HEK293 (cell line): Measurements from ENCODE around the gene ZC3H10.
A peak's percentile ranks its signal among the peaks of the same experiment; 100 is the strongest.

Experiments
- CTCF ChIA-PET: fragments of 350-600 bp; formaldehyde crosslinking; extraction: SDS; loops from one replicate; lab custom pipeline; 2021; ENCODE audit warnings: antibody characterized with exemption; lab: Yijun Ruan, JAX
- POLR2A ChIA-PET: fragments of 300-600 bp; formaldehyde crosslinking; extraction: SDS; loops from one replicate; lab custom pipeline; 2020; ENCODE audit warnings: antibody characterized with exemption, inconsistent platforms; lab: Yijun Ruan, JAX
- H3K27ac ChIP-seq: fragments of 200-500 bp; sonication (Bioruptor generic); 2 replicates; pipeline ENCODE4 v1.5.1; 2014; ENCODE audit warnings: low read depth, low read length, control low read depth, inconsistent platforms; ENCODE audit errors: extremely low read depth
- H3K36me3 ChIP-seq, 2 experiments: fragments of 200-500 bp in 1 of 2; sonication (Bioruptor generic) in 1 of 2; 1 replicate in 1 of 2; 2 replicates in 1 of 2; pipeline ENCODE4 v1.5.1; 2014 to 2017; ENCODE audit warnings: inconsistent platforms in 2 of 2, low read length in 2 of 2; ENCODE audit not compliant: control insufficient read depth in 2 of 2, insufficient read depth in 1 of 2
- H3K4me1 ChIP-seq: fragments of 200-500 bp; sonication (Bioruptor generic); 2 replicates; pipeline ENCODE4 v1.5.1; 2014; ENCODE audit warnings: mild to moderate bottlenecking, low read length, inconsistent platforms; ENCODE audit not compliant: control insufficient read depth, insufficient read depth
- H3K4me3 ChIP-seq: 2 replicates; pipeline ENCODE4 v1.5.1; 2011; ENCODE audit warnings: low read depth, mild to moderate bottlenecking, control low read depth, low read length, moderate library complexity
- H3K9me3 ChIP-seq: fragments of 200-500 bp; sonication (Bioruptor generic); 2 replicates; pipeline ENCODE4 v1.5.1; 2014; ENCODE audit warnings: low read depth, low read length, inconsistent platforms; ENCODE audit not compliant: control insufficient read depth, insufficient read depth
- BCL11A ChIP-seq: fragments of 450-650 bp; formaldehyde crosslinking; IDR thresholded peaks from 2 replicates; pipeline ENCODE4 v1.5.1; 2016; ENCODE audit warnings: low read depth, missing biosample characterization, missing genetic modification characterization
- HOXD13 ChIP-seq: sonication (generic); formaldehyde crosslinking; IDR thresholded peaks from 2 replicates; pipeline ENCODE4 v1.8.0; 2022; ENCODE audit warnings: missing genetic modification reagents, borderline replicate concordance
- OVOL3 ChIP-seq: fragments of 450-650 bp; formaldehyde crosslinking; IDR thresholded peaks from 2 replicates; pipeline ENCODE4 v1.5.1; 2016; ENCODE audit warnings: missing biosample characterization, missing genetic modification characterization
- WT1 ChIP-seq: fragments of 450-650 bp; formaldehyde crosslinking; IDR thresholded peaks from 2 replicates; pipeline ENCODE4 v1.5.1; 2016; ENCODE audit warnings: missing biosample characterization, missing genetic modification characterization
- ZBTB21 ChIP-seq: fragments of 450-650 bp; formaldehyde crosslinking; IDR thresholded peaks from 2 replicates; pipeline ENCODE4 v1.5.1; 2017; ENCODE audit warnings: missing biosample characterization, missing genetic modification characterization
- ZFP41 ChIP-seq: fragments of 450-650 bp; formaldehyde crosslinking; IDR thresholded peaks from 2 replicates; pipeline ENCODE4 v1.5.1; 2016; ENCODE audit warnings: missing biosample characterization, missing genetic modification characterization, borderline replicate concordance
- ZNF501 ChIP-seq: fragments of 450-650 bp; formaldehyde crosslinking; IDR thresholded peaks from 2 replicates; pipeline ENCODE4 v1.5.1; 2016; ENCODE audit warnings: missing biosample characterization, missing genetic modification characterization
- ZNF510 ChIP-seq: fragments of 450-650 bp; formaldehyde crosslinking; IDR thresholded peaks from 2 replicates; pipeline ENCODE4 v1.5.1; 2018; ENCODE audit warnings: mild to moderate bottlenecking, missing genetic modification characterization, missing biosample characterization; ENCODE audit not compliant: insufficient replicate concordance
- ZNF596 ChIP-seq: fragments of 450-650 bp; IDR thresholded peaks from 2 replicates; pipeline ENCODE4 v1.5.0; 2018; ENCODE audit warnings: missing biosample characterization, mild to moderate bottlenecking, missing genetic modification characterization, moderate library complexity
- ZNF623 ChIP-seq: fragments of 450-650 bp; formaldehyde crosslinking; IDR thresholded peaks from 2 replicates; pipeline ENCODE4 v1.5.1; 2016; ENCODE audit warnings: missing biosample characterization, missing genetic modification characterization
- ZNF624 ChIP-seq: fragments of 450-650 bp; formaldehyde crosslinking; IDR thresholded peaks from 2 replicates; pipeline ENCODE4 v1.5.1; 2017; ENCODE audit warnings: missing biosample characterization, missing genetic modification characterization
- ZNF629 ChIP-seq: fragments of 450-650 bp; formaldehyde crosslinking; IDR thresholded peaks from 2 replicates; pipeline ENCODE4 v1.5.1; 2017; ENCODE audit warnings: missing biosample characterization, missing genetic modification characterization
- TF ChIP-seq, protein P1 (sequence below): fragments of 450-650 bp; formaldehyde crosslinking; IDR thresholded peaks from 2 replicates; pipeline ENCODE4 v1.5.1; 2016; ENCODE audit warnings: missing biosample characterization, missing genetic modification characterization
- TF ChIP-seq, protein P2 (sequence below): fragments of 450-650 bp; formaldehyde crosslinking; IDR thresholded peaks from 2 replicates; pipeline ENCODE4 v1.5.1; 2017; ENCODE audit warnings: missing biosample characterization, missing genetic modification characterization
- TF ChIP-seq, protein P3 (sequence below): fragments of 450-650 bp; formaldehyde crosslinking; IDR thresholded peaks from 2 replicates; pipeline ENCODE4 v1.5.1; 2016; ENCODE audit warnings: missing biosample characterization, missing genetic modification characterization, borderline replicate concordance
- TF ChIP-seq, protein P4 (sequence below): fragments of 450-650 bp; formaldehyde crosslinking; IDR thresholded peaks from 2 replicates; pipeline ENCODE4 v1.5.1; 2016; ENCODE audit warnings: missing biosample characterization, missing genetic modification characterization
- TF ChIP-seq, protein P5 (sequence below): fragments of 450-650 bp; formaldehyde crosslinking; IDR thresholded peaks from 2 replicates; pipeline ENCODE4 v1.5.1; 2016; ENCODE audit warnings: missing biosample characterization, missing genetic modification characterization
- TF ChIP-seq, protein P6 (sequence below): fragments of 450-650 bp; formaldehyde crosslinking; IDR thresholded peaks from 2 replicates; pipeline ENCODE4 v1.5.1; 2016; ENCODE audit warnings: missing biosample characterization, missing genetic modification characterization

Gene ZC3H10, protein sequence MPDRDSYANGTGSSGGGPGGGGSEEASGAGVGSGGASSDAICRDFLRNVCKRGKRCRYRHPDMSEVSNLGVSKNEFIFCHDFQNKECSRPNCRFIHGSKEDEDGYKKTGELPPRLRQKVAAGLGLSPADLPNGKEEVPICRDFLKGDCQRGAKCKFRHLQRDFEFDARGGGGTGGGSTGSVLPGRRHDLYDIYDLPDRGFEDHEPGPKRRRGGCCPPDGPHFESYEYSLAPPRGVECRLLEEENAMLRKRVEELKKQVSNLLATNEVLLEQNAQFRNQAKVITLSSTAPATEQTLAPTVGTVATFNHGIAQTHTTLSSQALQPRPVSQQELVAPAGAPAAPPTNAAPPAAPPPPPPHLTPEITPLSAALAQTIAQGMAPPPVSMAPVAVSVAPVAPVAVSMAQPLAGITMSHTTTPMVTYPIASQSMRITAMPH

DNA sequence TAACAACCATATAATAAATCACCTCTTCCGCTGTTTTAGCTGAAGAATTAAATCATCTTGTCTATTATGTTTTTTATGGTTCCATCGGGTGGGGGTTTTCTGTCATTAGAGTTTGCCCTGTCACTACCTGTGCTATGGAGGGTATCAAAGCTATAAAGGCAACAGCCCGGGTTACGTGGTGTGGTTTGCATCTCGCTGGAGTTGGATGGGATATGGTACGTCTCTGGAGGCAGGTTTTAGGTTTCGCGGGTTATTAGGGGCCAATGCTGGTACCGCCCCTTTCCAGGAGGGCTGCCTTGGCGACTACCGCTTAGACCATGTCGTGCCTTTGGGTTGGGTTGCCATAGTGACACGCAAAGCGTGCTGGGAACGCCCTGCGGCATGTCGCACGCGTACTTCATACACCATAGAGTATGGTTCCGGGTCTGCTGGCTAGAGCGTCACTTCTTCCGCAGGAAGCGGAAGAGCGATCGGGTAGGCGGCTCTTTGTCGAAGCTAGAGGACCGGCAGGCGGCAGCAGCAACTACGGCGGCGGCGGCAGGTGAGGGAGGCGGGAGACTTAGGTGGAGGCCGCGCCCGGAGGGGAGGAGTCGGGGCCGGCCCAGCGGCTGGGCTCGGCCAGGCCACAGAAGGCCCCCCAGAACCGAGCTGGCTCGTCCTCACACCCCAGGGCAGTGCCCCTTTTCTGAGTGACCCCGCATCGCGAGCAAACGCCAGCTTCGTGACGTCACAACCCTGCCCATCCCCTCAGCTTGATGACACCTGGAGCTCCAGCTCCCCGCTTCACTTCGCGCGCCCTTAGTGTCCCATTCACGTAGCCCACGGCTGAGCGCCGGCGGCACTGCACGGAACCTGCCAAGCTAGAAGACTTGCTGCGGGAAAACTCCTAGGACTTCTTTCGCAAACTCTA lies at the start of gene ZC3H10:
ZC3H10 (plus strand) TSS at position 489 of the 910 bp plus-strand sequence. CDS start 2,297 bp downstream, outside the sequence.
- Histone ChIP-seq H3K4me3 (peak within 1 kb of the TSS; percentile 78), H3K36me3 (peaks cover 0 to 58% of the 10 kb centered on the region in 2 experiments; a peak in 1 of 3 replicates), H3K9me3 (no peaks in the 10 kb centered on the region), H3K4me1 (peaks cover 5% of the 10 kb centered on the region), H3K27ac (peak within 1 kb of the TSS; percentile 99)
- ChIA-PET CTCF (interaction anchor here (0.5 to 5.0 kb wide), 26 partner anchors 10 to 1112 kb away, joined by 3 to 86 read pairs (median 4); partner anchors contain the start of genes ERBB3, ESYT1, PA2G4 and RNF41), POLR2A (interaction anchor here (0.6 to 6.1 kb wide), 28 partner anchors 9 to 404 kb away, joined by 3 to 165 read pairs (median 6); partner anchors contain the start of genes ANKRD52, CNPY2, COQ10A and CS)
- TF ChIP-seq OVOL3 (tag by site-specific recombination) (0 out of 2 replicates have a peak, but pooled peaks have one; percentile 36), ZNF629 (peak; percentile 98), ZNF510 (tag by site-specific recombination) (no peak), ZFP41 (no peak), ZNF623 (tag by site-specific recombination) (0 out of 2 replicates have a peak, but pooled peaks have one; percentile 5), ZNF596 (tag by site-specific recombination) (no peak), WT1 (peak; percentile 62), ZNF624 (tag by site-specific recombination) (no peak), ZBTB21 (tag by site-specific recombination) (peak; percentile 97), HOXD13 (CRISPR knock-in tag) (no peak), BCL11A (tag by site-specific recombination) (peak; percentile 45; the same call in 1 of the 2 replicates), ZNF501 (tag by site-specific recombination) (peak; percentile 83; the same call in 1 of the 2 replicates)
- TF ChIP-seq, protein P1, sequence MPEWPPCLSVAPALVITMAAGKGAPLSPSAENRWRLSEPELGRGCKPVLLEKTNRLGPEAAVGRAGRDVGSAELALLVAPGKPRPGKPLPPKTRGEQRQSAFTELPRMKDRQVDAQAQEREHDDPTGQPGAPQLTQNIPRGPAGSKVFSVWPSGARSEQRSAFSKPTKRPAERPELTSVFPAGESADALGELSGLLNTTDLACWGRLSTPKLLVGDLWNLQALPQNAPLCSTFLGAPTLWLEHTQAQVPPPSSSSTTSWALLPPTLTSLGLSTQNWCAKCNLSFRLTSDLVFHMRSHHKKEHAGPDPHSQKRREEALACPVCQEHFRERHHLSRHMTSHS: 0 out of 2 replicates have a peak, but pooled peaks have one; percentile 37
- TF ChIP-seq, protein P2, sequence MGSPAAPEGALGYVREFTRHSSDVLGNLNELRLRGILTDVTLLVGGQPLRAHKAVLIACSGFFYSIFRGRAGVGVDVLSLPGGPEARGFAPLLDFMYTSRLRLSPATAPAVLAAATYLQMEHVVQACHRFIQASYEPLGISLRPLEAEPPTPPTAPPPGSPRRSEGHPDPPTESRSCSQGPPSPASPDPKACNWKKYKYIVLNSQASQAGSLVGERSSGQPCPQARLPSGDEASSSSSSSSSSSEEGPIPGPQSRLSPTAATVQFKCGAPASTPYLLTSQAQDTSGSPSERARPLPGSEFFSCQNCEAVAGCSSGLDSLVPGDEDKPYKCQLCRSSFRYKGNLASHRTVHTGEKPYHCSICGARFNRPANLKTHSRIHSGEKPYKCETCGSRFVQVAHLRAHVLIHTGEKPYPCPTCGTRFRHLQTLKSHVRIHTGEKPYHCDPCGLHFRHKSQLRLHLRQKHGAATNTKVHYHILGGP (tag by site-specific recombination): no peak
- TF ChIP-seq, protein P3, sequence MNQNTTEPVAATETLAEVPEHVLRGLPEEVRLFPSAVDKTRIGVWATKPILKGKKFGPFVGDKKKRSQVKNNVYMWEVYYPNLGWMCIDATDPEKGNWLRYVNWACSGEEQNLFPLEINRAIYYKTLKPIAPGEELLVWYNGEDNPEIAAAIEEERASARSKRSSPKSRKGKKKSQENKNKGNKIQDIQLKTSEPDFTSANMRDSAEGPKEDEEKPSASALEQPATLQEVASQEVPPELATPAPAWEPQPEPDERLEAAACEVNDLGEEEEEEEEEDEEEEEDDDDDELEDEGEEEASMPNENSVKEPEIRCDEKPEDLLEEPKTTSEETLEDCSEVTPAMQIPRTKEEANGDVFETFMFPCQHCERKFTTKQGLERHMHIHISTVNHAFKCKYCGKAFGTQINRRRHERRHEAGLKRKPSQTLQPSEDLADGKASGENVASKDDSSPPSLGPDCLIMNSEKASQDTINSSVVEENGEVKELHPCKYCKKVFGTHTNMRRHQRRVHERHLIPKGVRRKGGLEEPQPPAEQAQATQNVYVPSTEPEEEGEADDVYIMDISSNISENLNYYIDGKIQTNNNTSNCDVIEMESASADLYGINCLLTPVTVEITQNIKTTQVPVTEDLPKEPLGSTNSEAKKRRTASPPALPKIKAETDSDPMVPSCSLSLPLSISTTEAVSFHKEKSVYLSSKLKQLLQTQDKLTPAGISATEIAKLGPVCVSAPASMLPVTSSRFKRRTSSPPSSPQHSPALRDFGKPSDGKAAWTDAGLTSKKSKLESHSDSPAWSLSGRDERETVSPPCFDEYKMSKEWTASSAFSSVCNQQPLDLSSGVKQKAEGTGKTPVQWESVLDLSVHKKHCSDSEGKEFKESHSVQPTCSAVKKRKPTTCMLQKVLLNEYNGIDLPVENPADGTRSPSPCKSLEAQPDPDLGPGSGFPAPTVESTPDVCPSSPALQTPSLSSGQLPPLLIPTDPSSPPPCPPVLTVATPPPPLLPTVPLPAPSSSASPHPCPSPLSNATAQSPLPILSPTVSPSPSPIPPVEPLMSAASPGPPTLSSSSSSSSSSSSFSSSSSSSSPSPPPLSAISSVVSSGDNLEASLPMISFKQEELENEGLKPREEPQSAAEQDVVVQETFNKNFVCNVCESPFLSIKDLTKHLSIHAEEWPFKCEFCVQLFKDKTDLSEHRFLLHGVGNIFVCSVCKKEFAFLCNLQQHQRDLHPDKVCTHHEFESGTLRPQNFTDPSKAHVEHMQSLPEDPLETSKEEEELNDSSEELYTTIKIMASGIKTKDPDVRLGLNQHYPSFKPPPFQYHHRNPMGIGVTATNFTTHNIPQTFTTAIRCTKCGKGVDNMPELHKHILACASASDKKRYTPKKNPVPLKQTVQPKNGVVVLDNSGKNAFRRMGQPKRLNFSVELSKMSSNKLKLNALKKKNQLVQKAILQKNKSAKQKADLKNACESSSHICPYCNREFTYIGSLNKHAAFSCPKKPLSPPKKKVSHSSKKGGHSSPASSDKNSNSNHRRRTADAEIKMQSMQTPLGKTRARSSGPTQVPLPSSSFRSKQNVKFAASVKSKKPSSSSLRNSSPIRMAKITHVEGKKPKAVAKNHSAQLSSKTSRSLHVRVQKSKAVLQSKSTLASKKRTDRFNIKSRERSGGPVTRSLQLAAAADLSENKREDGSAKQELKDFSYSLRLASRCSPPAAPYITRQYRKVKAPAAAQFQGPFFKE (tag by site-specific recombination): no peak
- TF ChIP-seq, protein P4, sequence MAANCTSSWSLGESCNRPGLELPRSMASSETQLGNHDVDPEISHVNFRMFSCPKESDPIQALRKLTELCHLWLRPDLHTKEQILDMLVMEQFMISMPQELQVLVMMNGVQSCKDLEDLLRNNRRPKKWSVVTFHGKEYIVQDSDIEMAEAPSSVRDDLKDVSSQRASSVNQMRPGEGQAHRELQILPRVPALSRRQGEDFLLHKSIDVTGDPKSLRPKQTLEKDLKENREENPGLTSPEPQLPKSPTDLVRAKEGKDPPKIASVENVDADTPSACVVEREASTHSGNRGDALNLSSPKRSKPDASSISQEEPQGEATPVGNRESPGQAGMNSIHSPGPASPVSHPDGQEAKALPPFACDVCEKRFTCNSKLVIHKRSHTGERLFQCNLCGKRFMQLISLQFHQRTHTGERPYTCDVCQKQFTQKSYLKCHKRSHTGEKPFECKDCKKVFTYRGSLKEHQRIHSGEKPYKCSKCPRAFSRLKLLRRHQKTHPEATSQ (tag by site-specific recombination): no peak; the same call in 1 of the 2 replicates
- TF ChIP-seq, protein P5, sequence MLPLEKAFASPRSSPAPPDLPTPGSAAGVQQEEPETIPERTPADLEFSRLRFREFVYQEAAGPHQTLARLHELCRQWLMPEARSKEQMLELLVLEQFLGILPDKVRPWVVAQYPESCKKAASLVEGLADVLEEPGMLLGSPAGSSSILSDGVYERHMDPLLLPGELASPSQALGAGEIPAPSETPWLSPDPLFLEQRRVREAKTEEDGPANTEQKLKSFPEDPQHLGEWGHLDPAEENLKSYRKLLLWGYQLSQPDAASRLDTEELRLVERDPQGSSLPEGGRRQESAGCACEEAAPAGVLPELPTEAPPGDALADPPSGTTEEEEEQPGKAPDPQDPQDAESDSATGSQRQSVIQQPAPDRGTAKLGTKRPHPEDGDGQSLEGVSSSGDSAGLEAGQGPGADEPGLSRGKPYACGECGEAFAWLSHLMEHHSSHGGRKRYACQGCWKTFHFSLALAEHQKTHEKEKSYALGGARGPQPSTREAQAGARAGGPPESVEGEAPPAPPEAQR (tag by site-specific recombination): 0 out of 2 replicates have a peak, but pooled peaks have one; percentile 27
- TF ChIP-seq, protein P6, sequence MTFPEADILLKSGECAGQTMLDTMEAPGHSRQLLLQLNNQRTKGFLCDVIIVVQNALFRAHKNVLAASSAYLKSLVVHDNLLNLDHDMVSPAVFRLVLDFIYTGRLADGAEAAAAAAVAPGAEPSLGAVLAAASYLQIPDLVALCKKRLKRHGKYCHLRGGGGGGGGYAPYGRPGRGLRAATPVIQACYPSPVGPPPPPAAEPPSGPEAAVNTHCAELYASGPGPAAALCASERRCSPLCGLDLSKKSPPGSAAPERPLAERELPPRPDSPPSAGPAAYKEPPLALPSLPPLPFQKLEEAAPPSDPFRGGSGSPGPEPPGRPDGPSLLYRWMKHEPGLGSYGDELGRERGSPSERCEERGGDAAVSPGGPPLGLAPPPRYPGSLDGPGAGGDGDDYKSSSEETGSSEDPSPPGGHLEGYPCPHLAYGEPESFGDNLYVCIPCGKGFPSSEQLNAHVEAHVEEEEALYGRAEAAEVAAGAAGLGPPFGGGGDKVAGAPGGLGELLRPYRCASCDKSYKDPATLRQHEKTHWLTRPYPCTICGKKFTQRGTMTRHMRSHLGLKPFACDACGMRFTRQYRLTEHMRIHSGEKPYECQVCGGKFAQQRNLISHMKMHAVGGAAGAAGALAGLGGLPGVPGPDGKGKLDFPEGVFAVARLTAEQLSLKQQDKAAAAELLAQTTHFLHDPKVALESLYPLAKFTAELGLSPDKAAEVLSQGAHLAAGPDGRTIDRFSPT (tag by site-specific recombination): peak; percentile 75
